ENCODE results near the gene SPACA4.
A peak's percentile ranks its signal among the peaks of the same experiment; 100 is the strongest.

SPACA4 gene

GRCh38 chr19:48635966-48636858 lies 29.7 kb downstream of the SPACA4 start:
- peak; percentile 46 for DNase-seq

GRCh38 chr19:48636859-48637448 lies 30.4 kb downstream of the SPACA4 start, which contains the start of gene DBP:
Gene DBP, minus strand, starts transcription at chr19:48637379. Its CDS starts 385 bp downstream, at chr19:48636994.
- peak; percentile 46 for DNase-seq

GRCh38 chr19:48637449-48637947 lies 31.0 kb downstream of the SPACA4 start:
- peak; percentile 99 for DNase-seq

- peak; percentile 78 for DNase-seq
These were observed 31.6 kb downstream of the SPACA4 start for GRCh38 chr19:48637948-48638830.

GRCh38 chr19:48638831-48639381 lies 32.4 kb downstream of the SPACA4 start:
- DNase-seq = no peak

GRCh38 chr19:48639483-48640375 lies 33.2 kb downstream of the SPACA4 start:
- DNase-seq = no peak

GRCh38 chr19:48641850-48642249 lies 35.3 kb downstream of the SPACA4 start:
- no peak for DNase-seq

GRCh38 chr19:48642862-48643261 lies 36.3 kb downstream of the SPACA4 start:
- no peak for DNase-seq

- DNase-seq = no peak
These were observed 37.8 kb downstream of the SPACA4 start for GRCh38 chr19:48644355-48644754.

GRCh38 chr19:48644839-48645619 lies 38.5 kb downstream of the SPACA4 start:
- peak; percentile 82 for DNase-seq

- DNase-seq = no peak
These were observed 39.1 kb downstream of the SPACA4 start for GRCh38 chr19:48645620-48646000.

- peak; percentile 94 for DNase-seq
These were observed 39.6 kb downstream of the SPACA4 start, which contains the start of gene CA11 for GRCh38 chr19:48646001-48646721. Gene CA11, minus strand, starts transcription at chr19:48646187. Its CDS starts 555 bp downstream, at chr19:48645632.

GRCh38 chr19:48646722-48647216 lies 40.2 kb downstream of the SPACA4 start:
- no peak for DNase-seq

GRCh38 chr19:48648134-48648533 lies 41.6 kb downstream of the SPACA4 start:
- no peak for DNase-seq

- DNase-seq = no peak
These were observed 44.6 kb downstream of the SPACA4 start for GRCh38 chr19:48650974-48651682.

GRCh38 chr19:48651683-48652048 lies 45.1 kb downstream of the SPACA4 start:
- DNase-seq = no peak

- DNase-seq = no peak
These were observed 47.9 kb downstream of the SPACA4 start for GRCh38 chr19:48654299-48655059.

GRCh38 chr19:48656840-48657474 lies 50.4 kb downstream of the SPACA4 start:
- DNase-seq = no peak

All from stimulated activated CD4-positive, alpha-beta T cell treated with anti-CD3 and anti-CD28 coated beads, Interleukin-15, amount 100 ng/mL, for 24 hours (primary cell).